ENCODE measurements around the gene HSF5. TPM values are rescaled to one million over a fixed set of nuclear protein-coding genes. Genes with fewer than 3 reads are reported as not detected.

HSF5 gene
- total and polyA plus RNA-seq, 2 donors (not counting 1 experiment from before 2014, with no cell fraction given) = 2.2 to 5.1 TPM

DNA sequence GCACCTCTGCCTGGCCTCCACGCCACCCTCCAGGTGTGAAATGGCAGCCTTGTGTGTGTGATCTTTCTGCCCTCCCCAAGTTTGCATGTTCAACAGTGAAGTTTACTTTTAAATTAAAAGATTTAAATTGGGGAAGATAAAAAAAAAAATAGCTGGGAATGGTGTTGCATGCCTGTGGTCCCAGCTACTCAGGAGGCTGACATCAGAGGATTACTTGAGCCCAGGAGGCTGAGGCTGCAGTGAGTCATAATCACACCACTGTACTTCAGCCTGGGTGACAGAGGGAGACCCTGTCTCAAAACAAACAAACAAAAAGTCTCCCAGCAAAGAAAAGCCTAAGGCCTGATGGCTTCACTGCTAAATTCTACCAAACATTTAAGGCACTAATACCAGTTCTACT, 35.5 kb downstream of the HSF5 start:
- no peak overlapping the region for H3K9ac ChIP-seq (ENCODE audit: low read length)
- no peak overlapping the region for H3K4me3 Mint-ChIP-seq
- no peaks in the 10 kb centered on the region for H3K79me2 ChIP-seq (ENCODE audit: control insufficient read depth, insufficient read depth, low read length)
- POLR2A ChIA-PET = no interaction called here
- H3K4me2 ChIP-seq (replicated peaks; ENCODE audit: low read depth, low read length, poor library complexity, severe bottlenecking) = no peak overlapping the region
- CTCF ChIA-PET = interaction anchor here (0.6 to 1.7 kb wide), 3 partner anchors 136 to 330 kb away, joined by 3 to 9 read pairs (median 3); no protein-coding TSS in a partner anchor
- intact Hi-C loops (cut with micrococcal nuclease) = no loop called here
- DNase-seq = no peak
- no peaks in the 10 kb centered on the region for H3K27me3 Mint-ChIP-seq
- no peaks in the 10 kb centered on the region for H3K4me1 ChIP-seq (ENCODE audit: control insufficient read depth in 2 of 2, insufficient read depth in 2 of 2, low read length in 2 of 2)
- no peaks in the 10 kb centered on the region for H3K27me3 ChIP-seq (replicated peaks in 1 of 4; ENCODE audit: control extremely low read depth in 1 of 4, control insufficient read depth in 3 of 4, insufficient read depth in 4 of 4, low read length in 3 of 4)
- no peaks in the 10 kb centered on the region for H3K9me3 Mint-ChIP-seq (ENCODE audit: insufficient read depth)
- no peaks in the 10 kb centered on the region for H3K9me3 ChIP-seq (ENCODE audit: control extremely low read depth in 1 of 3, control insufficient read depth in 2 of 3, insufficient read depth in 1 of 3, low read length in 2 of 3)
- no peak overlapping the region for H3K4me3 ChIP-seq (ENCODE audit: control extremely low read depth in 1 of 5, extremely low read depth in 1 of 5, insufficient read depth in 1 of 5, low read depth in 2 of 5, low read length in 4 of 5)
- H4K20me1 ChIP-seq (ENCODE audit: control insufficient read depth, insufficient read depth, low read length, poor library complexity, severe bottlenecking) = no peaks in the 10 kb centered on the region
- H3K4me1 Mint-ChIP-seq = no peaks in the 10 kb centered on the region
- H3K27ac ChIP-seq (ENCODE audit: low read length in 2 of 2) = no peak overlapping the region
- TF ChIP-seq, protein P1, sequence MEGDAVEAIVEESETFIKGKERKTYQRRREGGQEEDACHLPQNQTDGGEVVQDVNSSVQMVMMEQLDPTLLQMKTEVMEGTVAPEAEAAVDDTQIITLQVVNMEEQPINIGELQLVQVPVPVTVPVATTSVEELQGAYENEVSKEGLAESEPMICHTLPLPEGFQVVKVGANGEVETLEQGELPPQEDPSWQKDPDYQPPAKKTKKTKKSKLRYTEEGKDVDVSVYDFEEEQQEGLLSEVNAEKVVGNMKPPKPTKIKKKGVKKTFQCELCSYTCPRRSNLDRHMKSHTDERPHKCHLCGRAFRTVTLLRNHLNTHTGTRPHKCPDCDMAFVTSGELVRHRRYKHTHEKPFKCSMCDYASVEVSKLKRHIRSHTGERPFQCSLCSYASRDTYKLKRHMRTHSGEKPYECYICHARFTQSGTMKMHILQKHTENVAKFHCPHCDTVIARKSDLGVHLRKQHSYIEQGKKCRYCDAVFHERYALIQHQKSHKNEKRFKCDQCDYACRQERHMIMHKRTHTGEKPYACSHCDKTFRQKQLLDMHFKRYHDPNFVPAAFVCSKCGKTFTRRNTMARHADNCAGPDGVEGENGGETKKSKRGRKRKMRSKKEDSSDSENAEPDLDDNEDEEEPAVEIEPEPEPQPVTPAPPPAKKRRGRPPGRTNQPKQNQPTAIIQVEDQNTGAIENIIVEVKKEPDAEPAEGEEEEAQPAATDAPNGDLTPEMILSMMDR (IDR thresholded peaks at IDR 0.05) = no peak
- no peak for TF ChIP-seq EZH2 (IDR thresholded peaks at IDR 0.05; ENCODE audit: borderline replicate concordance, insufficient read depth, low read depth, low read length, poor library complexity, severe bottlenecking)
- ATAC-seq (ENCODE audit: low read depth) = no peak
- 100% methylated on average over 1 of the region's 1 CpG for WGBS (ENCODE audit: insufficient coverage)
- no peak overlapping the region for H3K27ac Mint-ChIP-seq
- no peak overlapping the region for H2AFZ ChIP-seq (ENCODE audit: insufficient read depth, low read depth, low read length, poor library complexity, severe bottlenecking)
- H3K36me3 ChIP-seq (replicated peaks in 1 of 2; ENCODE audit: control extremely low read depth in 1 of 2, control insufficient read depth in 1 of 2, extremely low read depth in 1 of 2, insufficient read depth in 2 of 2, low read length in 1 of 2) = peaks cover 0 to 8% of the 10 kb centered on the region in 2 experiments

DNA sequence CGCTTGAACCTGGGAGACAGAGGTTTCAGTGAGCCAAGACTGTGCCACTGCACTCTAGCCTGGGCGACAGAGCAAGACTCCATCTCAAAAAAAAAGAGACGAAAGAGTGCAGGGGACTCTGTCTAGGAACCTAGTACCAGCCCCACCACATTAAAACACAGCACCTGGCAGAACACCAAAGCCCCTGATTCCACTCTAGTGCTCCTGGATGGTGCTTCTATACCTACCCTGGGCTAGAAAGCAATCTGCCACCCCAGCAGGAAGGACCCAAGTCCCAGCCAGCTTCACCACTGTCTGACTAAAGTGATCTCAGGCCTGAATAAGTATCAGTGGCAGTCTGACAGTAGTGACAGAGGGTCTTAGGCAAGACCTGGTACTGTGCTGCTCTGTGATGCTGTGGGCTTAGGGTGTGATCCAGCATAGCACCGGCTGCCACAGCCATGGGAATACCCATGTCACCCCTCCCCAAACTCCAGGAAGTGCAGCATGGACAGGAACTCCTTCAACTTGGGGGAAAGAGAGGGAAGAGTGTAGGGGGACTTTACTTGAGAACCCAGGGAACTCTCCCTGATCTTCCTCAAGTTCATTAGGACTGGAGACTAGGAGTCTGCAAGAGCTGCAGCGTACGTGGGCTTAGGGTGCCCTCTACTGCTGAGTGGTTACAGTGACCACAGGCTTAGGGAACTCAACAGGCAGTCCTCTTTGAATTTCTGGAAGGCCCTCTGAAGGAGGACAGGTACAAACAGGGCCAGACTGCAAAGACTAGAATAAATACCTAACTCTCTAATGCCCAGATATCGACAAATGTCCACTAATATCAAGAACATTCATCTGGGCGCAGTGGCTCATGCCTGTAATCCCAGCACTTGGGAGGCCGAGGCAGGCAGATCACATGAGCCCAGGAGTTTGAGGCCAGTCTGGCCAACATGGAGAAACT, 40.9 kb downstream of the HSF5 start:
- intact Hi-C loops (cut with micrococcal nuclease) = loop anchor here (1.0 kb wide), 2 partner anchors 130 to 143 kb away; no protein-coding TSS in a partner anchor
- H3K4me1 ChIP-seq (ENCODE audit: control insufficient read depth in 2 of 2, insufficient read depth in 2 of 2, low read length in 2 of 2) = no peaks in the 10 kb centered on the region
- TF ChIP-seq, protein P1 (IDR thresholded peaks at IDR 0.05) = peak; percentile 71
- no peak for TF ChIP-seq EZH2 (IDR thresholded peaks at IDR 0.05; ENCODE audit: borderline replicate concordance, insufficient read depth, low read depth, low read length, poor library complexity, severe bottlenecking)
- WGBS (ENCODE audit: insufficient coverage) = 94% methylated on average over 8 of the region's 9 CpGs
- H3K36me3 ChIP-seq (replicated peaks in 1 of 2; ENCODE audit: control extremely low read depth in 1 of 2, control insufficient read depth in 1 of 2, extremely low read depth in 1 of 2, insufficient read depth in 2 of 2, low read length in 1 of 2) = peaks cover 0 to 2% of the 10 kb centered on the region in 2 experiments
- Mint-ChIP-seq H3K9me3 (ENCODE audit: insufficient read depth) (no peaks in the 10 kb centered on the region), H3K27me3 (no peaks in the 10 kb centered on the region), H3K27ac (peak overlapping the region; percentile 13), H3K4me3 (no peak overlapping the region), H3K4me1 (peaks cover 11% of the 10 kb centered on the region)
- no peak overlapping the region for H3K27ac ChIP-seq (ENCODE audit: low read length in 2 of 2)
- H3K4me2 ChIP-seq (replicated peaks; ENCODE audit: low read depth, low read length, poor library complexity, severe bottlenecking) = no peak overlapping the region
- no peaks in the 10 kb centered on the region for H3K9me3 ChIP-seq (ENCODE audit: control extremely low read depth in 1 of 3, control insufficient read depth in 2 of 3, insufficient read depth in 1 of 3, low read length in 2 of 3)
- no peak overlapping the region for H2AFZ ChIP-seq (ENCODE audit: insufficient read depth, low read depth, low read length, poor library complexity, severe bottlenecking)
- peaks cover 6% of the 10 kb centered on the region for H3K79me2 ChIP-seq (ENCODE audit: control insufficient read depth, insufficient read depth, low read length)
- H4K20me1 ChIP-seq (ENCODE audit: control insufficient read depth, insufficient read depth, low read length, poor library complexity, severe bottlenecking) = no peaks in the 10 kb centered on the region
- no peak overlapping the region for H3K9ac ChIP-seq (ENCODE audit: low read length)
- POLR2A ChIA-PET = interaction anchor here (0.8 to 1.3 kb wide), 2 partner anchors 130 to 143 kb away, joined by 3 to 4 read pairs; no protein-coding TSS in a partner anchor
- no peaks in the 10 kb centered on the region for H3K27me3 ChIP-seq (replicated peaks in 1 of 4; ENCODE audit: control extremely low read depth in 1 of 4, control insufficient read depth in 3 of 4, insufficient read depth in 4 of 4, low read length in 3 of 4)
- DNase-seq (peak; percentile 74), ATAC-seq (ENCODE audit: low read depth) (peak; percentile 87)
- H3K4me3 ChIP-seq (ENCODE audit: control extremely low read depth in 1 of 5, extremely low read depth in 1 of 5, insufficient read depth in 1 of 5, low read depth in 2 of 5, low read length in 4 of 5) = no peak overlapping the region
- CTCF ChIA-PET = interaction anchor here (0.7 to 4.5 kb wide), 17 partner anchors 26 to 248 kb away, joined by 3 to 86 read pairs (median 4); partner anchors contain the start of genes HSF5, MPO and RNF43
